ENCODE results near the gene BRF1.
"Not testable (repeated sequence)": the region's sequence is repeated elsewhere in the genome, so short reads cannot be mapped to it uniquely, and the experiment has no call there.

BRF1 gene
- total RNA-seq, result 89.1 reads per million, percentile 80 among the genes with 10 or more reads in this experiment

- peak; percentile 95 for DNase-seq
Measured at GRCh38 chr14:105300542-105301102, at the start of gene BRF1. Gene BRF1 (minus strand): TSS chr14:105301001. CDS start chr14:105300629, 372 bp downstream.

GRCh38 chr14:105349992-105350391 lies 49.2 kb upstream of the BRF1 start:
- no peak for DNase-seq

GRCh38 chr14:105348945-105349699 lies 48.3 kb upstream of the BRF1 start:
- no peak for DNase-seq

- no peak for DNase-seq
Measured at GRCh38 chr14:105348169-105348944, 47.6 kb upstream of the BRF1 start.

GRCh38 chr14:105347587-105347968 lies 46.8 kb upstream of the BRF1 start:
- DNase-seq, result no peak

GRCh38 chr14:105346876-105347586 lies 46.2 kb upstream of the BRF1 start:
- DNase-seq, result no peak

GRCh38 chr14:105346200-105346533 lies 45.4 kb upstream of the BRF1 start:
- DNase-seq, result no peak

- no peak for DNase-seq
Measured at GRCh38 chr14:105343194-105343593, 42.4 kb upstream of the BRF1 start.

- DNase-seq, result no peak
Measured at GRCh38 chr14:105340821-105341733, 40.3 kb upstream of the BRF1 start.

GRCh38 chr14:105337966-105338741 lies 37.4 kb upstream of the BRF1 start:
- DNase-seq, result no peak

GRCh38 chr14:105337433-105337832 lies 36.6 kb upstream of the BRF1 start:
- no peak for DNase-seq

GRCh38 chr14:105336477-105337287 lies 35.9 kb upstream of the BRF1 start:
- DNase-seq, result no peak

GRCh38 chr14:105335735-105336476 lies 35.1 kb upstream of the BRF1 start:
- no peak for DNase-seq

- not testable (repeated sequence) for DNase-seq
Measured at GRCh38 chr14:105335231-105335542, 34.4 kb upstream of the BRF1 start.

- no peak for DNase-seq
Measured at GRCh38 chr14:105334383-105335230, 33.8 kb upstream of the BRF1 start.

GRCh38 chr14:105333613-105334364 lies 33.0 kb upstream of the BRF1 start:
- DNase-seq, result no peak

GRCh38 chr14:105333020-105333490 lies 32.3 kb upstream of the BRF1 start:
- DNase-seq, result no peak

- DNase-seq, result no peak
Measured at GRCh38 chr14:105332350-105332874, 31.6 kb upstream of the BRF1 start.

Measured in effector CD4-positive, alpha-beta T cell (primary cell).